Activated CD8-positive, alpha-beta memory T cell treated with anti-CD3 and anti-CD28 coated beads for 36 hours (primary cell): Measurements from ENCODE around the gene HIP1R. TPM values are rescaled to one million over a fixed set of nuclear protein-coding genes. Genes with fewer than 3 reads are reported as not detected.

ENCODE experiments used
- CTCF ChIA-PET: fragments of 350-600 bp; sonication (Branson Sonifier 250); formaldehyde crosslinking; loops from one replicate; lab custom pipeline; 2021; ENCODE audit warnings: antibody characterized with exemption; lab: Charles Lee
- POLR2A ChIA-PET: fragments of 350-600 bp; sonication (Branson Sonifier 250); formaldehyde crosslinking; loops from one replicate; lab custom pipeline; 2021; ENCODE audit warnings: antibody characterized with exemption; lab: Charles Lee
- total RNA-seq, 2 experiments: library from RNA; stranded (reverse); gene quantifications; one replicate each; pipeline ENCODE4 v1.2.3, GENCODE V29; 2021

HIP1R gene
- total RNA-seq, 2 experiments from 2014 or later, result 23.0 to 23.1 TPM

GRCh38 chr12:122844366-122844971 is 9.2 kb downstream of the HIP1R start:
- CTCF ChIA-PET, result no interaction called here

GRCh38 chr12:122845041-122845864 is 10.0 kb downstream of the HIP1R start:
- ChIA-PET POLR2A (no interaction called here), CTCF (interaction anchor here (1.5 to 2.8 kb wide), 2 partner anchors 16 to 108 kb away, joined by 4 to 9 read pairs; no protein-coding TSS in a partner anchor)

More at GRCh38 chr12:122844366-122844971, 9.2 kb downstream of the HIP1R start:
- POLR2A ChIA-PET, result no interaction called here

GRCh38 chr12:122845865-122846621 is 10.8 kb downstream of the HIP1R start:
- ChIA-PET POLR2A (no interaction called here), CTCF (interaction anchor here (1.5 to 2.8 kb wide), 2 partner anchors 15 to 107 kb away, joined by 4 to 9 read pairs; no protein-coding TSS in a partner anchor)

- ChIA-PET POLR2A (no interaction called here), CTCF (interaction anchor here (0.5 to 2.8 kb wide), 3 partner anchors 14 to 363 kb away, joined by 3 to 9 read pairs (median 4); no protein-coding TSS in a partner anchor)
These were observed 11.6 kb downstream of the HIP1R start for GRCh38 chr12:122846622-122847515.

- POLR2A ChIA-PET, result no interaction called here
- CTCF ChIA-PET, result interaction anchor here (0.5 to 2.8 kb wide), 3 partner anchors 13 to 362 kb away, joined by 3 to 9 read pairs (median 3); no protein-coding TSS in a partner anchor
These were observed 12.2 kb downstream of the HIP1R start for GRCh38 chr12:122847516-122847836.

- ChIA-PET POLR2A (no interaction called here), CTCF (interaction anchor here (0.5 to 2.8 kb wide), 3 partner anchors 13 to 362 kb away, joined by 3 to 9 read pairs (median 3); no protein-coding TSS in a partner anchor)
These were observed 12.7 kb downstream of the HIP1R start for GRCh38 chr12:122847921-122848421.

- POLR2A ChIA-PET, result no interaction called here
- CTCF ChIA-PET, result interaction anchor here (1.3 kb wide), 1 partner anchor 104 kb away, joined by 3 read pairs; no protein-coding TSS in a partner anchor
These were observed 13.5 kb downstream of the HIP1R start for GRCh38 chr12:122848471-122849351.

- ChIA-PET CTCF (interaction anchor here (1.3 kb wide), 1 partner anchor 103 kb away, joined by 3 read pairs; no protein-coding TSS in a partner anchor), POLR2A (no interaction called here)
These were observed 14.2 kb downstream of the HIP1R start for GRCh38 chr12:122849352-122850047.

GRCh38 chr12:122850048-122850445 is 14.8 kb downstream of the HIP1R start:
- ChIA-PET POLR2A (no interaction called here), CTCF (interaction anchor here (1.3 kb wide), 1 partner anchor 102 kb away, joined by 3 read pairs; no protein-coding TSS in a partner anchor)

- CTCF ChIA-PET, result no interaction called here
- POLR2A ChIA-PET, result no interaction called here
These were observed 15.6 kb downstream of the HIP1R start for GRCh38 chr12:122850695-122851350.

GRCh38 chr12:122851820-122852219 is 16.6 kb downstream of the HIP1R start:
- CTCF ChIA-PET, result interaction anchor here (0.6 kb wide), 1 partner anchor 451 kb away, joined by 3 read pairs; no protein-coding TSS in a partner anchor
- POLR2A ChIA-PET, result no interaction called here

GRCh38 chr12:122852336-122853275 is 17.3 kb downstream of the HIP1R start:
- POLR2A ChIA-PET, result no interaction called here
- CTCF ChIA-PET, result no interaction called here

- CTCF ChIA-PET, result interaction anchor here (0.7 to 11.6 kb wide), 4 partner anchors 60 to 471 kb away, joined by 3 to 142 read pairs (median 4); no protein-coding TSS in a partner anchor
- POLR2A ChIA-PET, result no interaction called here
These were observed 18.5 kb downstream of the HIP1R start for GRCh38 chr12:122853582-122854245.

- CTCF ChIA-PET, result interaction anchor here (1.1 to 11.6 kb wide), 3 partner anchors 61 to 115 kb away, joined by 3 to 142 read pairs (median 5); no protein-coding TSS in a partner anchor
- POLR2A ChIA-PET, result no interaction called here
These were observed 19.3 kb downstream of the HIP1R start for GRCh38 chr12:122854554-122854953.
